Left renal pelvis (tissue), 4 donors: ENCODE measurements around the gene PTAFR. TPM values are rescaled to one million over a fixed set of nuclear protein-coding genes. Genes with fewer than 3 reads are reported as not detected.

Source experiments
- polyA plus RNA-seq, 4 donors: library from polyadenylated mRNA; unstranded; fragments of 120-200 nt; gene quantifications; one replicate each; pipeline ENCODE4 v1.2.1, GENCODE V29; 2013; ENCODE audit not compliant: insufficient read length in 4 of 4

The PTAFR gene
- polyA plus RNA-seq, 4 donors: 2.1 to 3.3 (median 2.6) TPM

Other genes with a start within 250 kb of the PTAFR start
- gene SMPDL3B, start 241.7 kb downstream of the PTAFR start, polyA plus RNA-seq: 10 to 100 TPM in 2 of 4 donors, 1 to 10 TPM in 1, under 1 TPM in 1; 0.93 to 13.3 (median 11.0) TPM
- gene XKR8, start 216.7 kb downstream of the PTAFR start, polyA plus RNA-seq: 1 to 10 TPM; 7.9 to 9.7 (median 8.3) TPM
- 10 to 100 TPM; 16.9 to 58.0 (median 57.7) TPM for gene EYA3, start 88.1 kb downstream of the PTAFR start, polyA plus RNA-seq
- 100 to 1,000 TPM; 141 to 178 (median 152) TPM for gene DNAJC8, start 56.3 kb upstream of the PTAFR start, polyA plus RNA-seq
- gene ATP5IF1, start 59.4 kb upstream of the PTAFR start, polyA plus RNA-seq: 100 to 1,000 TPM; 128 to 338 (median 260) TPM
- 10 to 100 TPM; 10.4 to 21.7 (median 15.3) TPM for gene SESN2, start 82.8 kb upstream of the PTAFR start, polyA plus RNA-seq
- 10 to 100 TPM; 11.8 to 21.4 (median 19.9) TPM for gene MED18, start 152.3 kb upstream of the PTAFR start, polyA plus RNA-seq
- gene PHACTR4, start 193.1 kb upstream of the PTAFR start, polyA plus RNA-seq: 10 to 100 TPM; 50.3 to 86.1 (median 81.7) TPM